GM12801 (cell line): ENCODE results near the gene ATP12A.

Experiments used
- CTCF ChIP-seq: IDR thresholded peaks from one replicate; pipeline ENCODE4 v1.5.1; 2011; ENCODE audit warnings: control low read depth; ENCODE audit not compliant: insufficient read length; ENCODE audit errors: extremely low read depth

Gene ATP12A

GRCh38 chr13:24709186-24709913 is 29.1 kb downstream of the ATP12A start:
- TF ChIP-seq CTCF = no peak

- no peak for TF ChIP-seq CTCF
Observed at GRCh38 chr13:24713022-24713421, 32.8 kb downstream of the ATP12A start.

GRCh38 chr13:24716011-24716410 is 35.8 kb downstream of the ATP12A start:
- TF ChIP-seq CTCF = no peak

- no peak for TF ChIP-seq CTCF
Observed at GRCh38 chr13:24716446-24716845, 36.2 kb downstream of the ATP12A start.

GRCh38 chr13:24717217-24717616 is 37.0 kb downstream of the ATP12A start:
- no peak for TF ChIP-seq CTCF

GRCh38 chr13:24718192-24718965 is 38.2 kb downstream of the ATP12A start:
- no peak for TF ChIP-seq CTCF

- no peak for TF ChIP-seq CTCF
Observed at GRCh38 chr13:24719139-24719538, 38.9 kb downstream of the ATP12A start.
